Measurements from ENCODE around the gene GPR137B.

Gene GPR137B

GRCh38 chr1:236167154-236167553 is 24.8 kb downstream of the GPR137B start:
- CTCF ChIA-PET = interaction anchor here (1.2 kb wide), 1 partner anchor 11 kb away, joined by 4 read pairs; no protein-coding TSS in a partner anchor
- H3K27ac ChIP-seq (ENCODE audit: extremely low read depth, low read depth, low read length) = no peak overlapping the region
- POLR2A ChIA-PET = no interaction called here
- H3K4me3 ChIP-seq (ENCODE audit: low read depth, low read length) = no peak overlapping the region
- H3K4me1 ChIP-seq (ENCODE audit: control insufficient read depth, insufficient read depth, low read length) = no peaks in the 10 kb centered on the region
- H3K36me3 ChIP-seq (ENCODE audit: control insufficient read depth in 2 of 2, insufficient read depth in 1 of 2, low read length in 2 of 2) = peaks cover 6 to 14% of the 10 kb centered on the region in 2 experiments; a peak in 2 of 3 replicates
- TF ChIP-seq ZNF501 (tag by site-specific recombination; IDR thresholded peaks at IDR 0.05) = no peak
- TF ChIP-seq SETDB1 (IDR thresholded peaks at IDR 0.05; ENCODE audit: insufficient read length, low read length) = peak; percentile 79
- H3K9me3 ChIP-seq (ENCODE audit: control insufficient read depth, insufficient read depth, low read depth, low read length) = no peaks in the 10 kb centered on the region

DNA sequence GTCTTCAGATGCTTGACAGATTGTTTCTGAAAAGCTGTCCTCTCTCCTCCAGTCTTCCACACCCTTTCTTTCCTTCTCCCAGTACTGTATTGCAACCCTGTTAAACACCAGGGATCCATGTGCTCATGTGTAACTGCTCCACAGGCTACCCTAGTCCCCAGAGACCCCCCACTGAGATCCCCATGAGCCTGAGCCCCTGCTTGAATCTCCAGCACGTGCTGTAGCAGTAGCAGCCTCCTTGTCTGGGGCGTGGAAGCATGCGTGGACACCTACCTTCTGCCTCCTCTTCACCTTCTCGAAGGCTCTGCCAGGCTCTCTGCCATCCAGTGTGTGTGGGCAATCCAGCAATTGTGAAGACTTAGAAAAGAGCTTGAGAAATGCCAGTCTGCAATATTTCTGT is 25.2 kb downstream of the GPR137B start:
- peak; percentile 93 for TF ChIP-seq ZIC2 (tag by site-specific recombination; IDR thresholded peaks at IDR 0.05)
- peak; percentile 56 for TF ChIP-seq GLIS1 (tag by site-specific recombination; IDR thresholded peaks at IDR 0.05)
- TF ChIP-seq, protein P1, sequence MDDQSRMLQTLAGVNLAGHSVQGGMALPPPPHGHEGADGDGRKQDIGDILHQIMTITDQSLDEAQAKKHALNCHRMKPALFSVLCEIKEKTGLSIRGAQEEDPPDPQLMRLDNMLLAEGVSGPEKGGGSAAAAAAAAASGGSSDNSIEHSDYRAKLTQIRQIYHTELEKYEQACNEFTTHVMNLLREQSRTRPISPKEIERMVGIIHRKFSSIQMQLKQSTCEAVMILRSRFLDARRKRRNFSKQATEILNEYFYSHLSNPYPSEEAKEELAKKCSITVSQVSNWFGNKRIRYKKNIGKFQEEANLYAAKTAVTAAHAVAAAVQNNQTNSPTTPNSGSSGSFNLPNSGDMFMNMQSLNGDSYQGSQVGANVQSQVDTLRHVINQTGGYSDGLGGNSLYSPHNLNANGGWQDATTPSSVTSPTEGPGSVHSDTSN (CRISPR knock-in tag; IDR thresholded peaks at IDR 0.05) = no peak
- no peak for TF ChIP-seq ZNF391 (tag by site-specific recombination; IDR thresholded peaks at IDR 0.05; ENCODE audit: borderline replicate concordance, low read depth)
- no peak for TF ChIP-seq ZNF292 (tag by site-specific recombination; IDR thresholded peaks at IDR 0.05; ENCODE audit: borderline replicate concordance, low read depth)
- peak; percentile 49; the same call in 1 of the 2 replicates for TF ChIP-seq ZNF423 (tag by site-specific recombination; IDR thresholded peaks at IDR 0.05)
- CTCF ChIA-PET = no interaction called here

GRCh38 chr1:236168716-236169429 is 26.5 kb downstream of the GPR137B start:
- Histone ChIP-seq H3K9me3 (ENCODE audit: control insufficient read depth, insufficient read depth, low read depth, low read length) (no peaks in the 10 kb centered on the region), H3K36me3 (ENCODE audit: control insufficient read depth in 2 of 2, insufficient read depth in 1 of 2, low read length in 2 of 2) (peaks cover 6 to 10% of the 10 kb centered on the region in 2 experiments; a peak in 2 of 3 replicates), H3K27ac (ENCODE audit: extremely low read depth, low read depth, low read length) (no peak overlapping the region), H3K4me3 (ENCODE audit: low read depth, low read length) (no peak overlapping the region), H3K4me1 (ENCODE audit: control insufficient read depth, insufficient read depth, low read length) (no peaks in the 10 kb centered on the region)
- POLR2A ChIA-PET = no interaction called here
- CTCF ChIA-PET = interaction anchor here (1.2 kb wide), 1 partner anchor 44 kb away, joined by 4 read pairs; no protein-coding TSS in a partner anchor
- TF ChIP-seq, protein P2, sequence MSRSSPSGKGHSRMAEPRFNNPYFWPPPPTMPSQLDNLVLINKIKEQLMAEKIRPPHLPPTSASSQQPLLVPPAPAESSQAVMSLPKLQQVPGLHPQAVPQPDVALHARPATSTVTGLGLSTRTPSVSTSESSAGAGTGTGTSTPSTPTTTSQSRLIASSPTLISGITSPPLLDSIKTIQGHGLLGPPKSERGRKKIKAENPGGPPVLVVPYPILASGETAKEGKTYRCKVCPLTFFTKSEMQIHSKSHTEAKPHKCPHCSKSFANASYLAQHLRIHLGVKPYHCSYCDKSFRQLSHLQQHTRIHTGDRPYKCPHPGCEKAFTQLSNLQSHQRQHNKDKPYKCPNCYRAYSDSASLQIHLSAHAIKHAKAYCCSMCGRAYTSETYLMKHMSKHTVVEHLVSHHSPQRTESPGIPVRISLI (tag by site-specific recombination; IDR thresholded peaks at IDR 0.05) = no peak
- TF ChIP-seq ZNF510 (tag by site-specific recombination; IDR thresholded peaks at IDR 0.05; ENCODE audit: insufficient replicate concordance) (no peak), ZNF600 (tag by site-specific recombination; IDR thresholded peaks at IDR 0.05) (peak; percentile 35; the same call in 1 of the 2 replicates), ZBTB48 (tag by site-specific recombination; IDR thresholded peaks at IDR 0.05) (no peak), ZBTB17 (tag by site-specific recombination; IDR thresholded peaks at IDR 0.05) (peak; percentile 84), ZNF366 (tag by site-specific recombination; conservative IDR thresholded peaks at IDR 0.05) (peak; percentile 34), ZNF692 (tag by site-specific recombination; IDR thresholded peaks at IDR 0.05) (peak; percentile 62; the same call in 1 of the 2 replicates), ZNF184 (tag by site-specific recombination; IDR thresholded peaks at IDR 0.05) (0 out of 2 replicates have a peak, but pooled peaks have one; percentile 59), ZEB2 (tag by site-specific recombination; IDR thresholded peaks at IDR 0.05) (peak; percentile 100), ZFP69B (tag by site-specific recombination; IDR thresholded peaks at IDR 0.05) (0 out of 2 replicates have a peak, but pooled peaks have one; percentile 31), BCL6B (tag by site-specific recombination; IDR thresholded peaks at IDR 0.05) (0 out of 2 replicates have a peak, but pooled peaks have one; percentile 8)
- TF ChIP-seq, protein P3, sequence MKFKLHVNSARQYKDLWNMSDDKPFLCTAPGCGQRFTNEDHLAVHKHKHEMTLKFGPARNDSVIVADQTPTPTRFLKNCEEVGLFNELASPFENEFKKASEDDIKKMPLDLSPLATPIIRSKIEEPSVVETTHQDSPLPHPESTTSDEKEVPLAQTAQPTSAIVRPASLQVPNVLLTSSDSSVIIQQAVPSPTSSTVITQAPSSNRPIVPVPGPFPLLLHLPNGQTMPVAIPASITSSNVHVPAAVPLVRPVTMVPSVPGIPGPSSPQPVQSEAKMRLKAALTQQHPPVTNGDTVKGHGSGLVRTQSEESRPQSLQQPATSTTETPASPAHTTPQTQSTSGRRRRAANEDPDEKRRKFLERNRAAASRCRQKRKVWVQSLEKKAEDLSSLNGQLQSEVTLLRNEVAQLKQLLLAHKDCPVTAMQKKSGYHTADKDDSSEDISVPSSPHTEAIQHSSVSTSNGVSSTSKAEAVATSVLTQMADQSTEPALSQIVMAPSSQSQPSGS (tag by site-specific recombination; IDR thresholded peaks at IDR 0.05; ENCODE audit: low read depth) = 0 out of 2 replicates have a peak, but pooled peaks have one; percentile 5
- TF ChIP-seq, protein P4, sequence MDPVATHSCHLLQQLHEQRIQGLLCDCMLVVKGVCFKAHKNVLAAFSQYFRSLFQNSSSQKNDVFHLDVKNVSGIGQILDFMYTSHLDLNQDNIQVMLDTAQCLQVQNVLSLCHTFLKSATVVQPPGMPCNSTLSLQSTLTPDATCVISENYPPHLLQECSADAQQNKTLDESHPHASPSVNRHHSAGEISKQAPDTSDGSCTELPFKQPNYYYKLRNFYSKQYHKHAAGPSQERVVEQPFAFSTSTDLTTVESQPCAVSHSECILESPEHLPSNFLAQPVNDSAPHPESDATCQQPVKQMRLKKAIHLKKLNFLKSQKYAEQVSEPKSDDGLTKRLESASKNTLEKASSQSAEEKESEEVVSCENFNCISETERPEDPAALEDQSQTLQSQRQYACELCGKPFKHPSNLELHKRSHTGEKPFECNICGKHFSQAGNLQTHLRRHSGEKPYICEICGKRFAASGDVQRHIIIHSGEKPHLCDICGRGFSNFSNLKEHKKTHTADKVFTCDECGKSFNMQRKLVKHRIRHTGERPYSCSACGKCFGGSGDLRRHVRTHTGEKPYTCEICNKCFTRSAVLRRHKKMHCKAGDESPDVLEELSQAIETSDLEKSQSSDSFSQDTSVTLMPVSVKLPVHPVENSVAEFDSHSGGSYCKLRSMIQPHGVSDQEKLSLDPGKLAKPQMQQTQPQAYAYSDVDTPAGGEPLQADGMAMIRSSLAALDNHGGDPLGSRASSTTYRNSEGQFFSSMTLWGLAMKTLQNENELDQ (tag by site-specific recombination; IDR thresholded peaks at IDR 0.05; ENCODE audit: low read depth) = no peak

More for the DNA sequence above, 25.2 kb downstream of the GPR137B start:
- Histone ChIP-seq H3K4me1 (ENCODE audit: control insufficient read depth, insufficient read depth, low read length) (no peaks in the 10 kb centered on the region), H3K27ac (ENCODE audit: extremely low read depth, low read depth, low read length) (no peak overlapping the region), H3K4me3 (ENCODE audit: low read depth, low read length) (no peak overlapping the region), H3K9me3 (ENCODE audit: control insufficient read depth, insufficient read depth, low read depth, low read length) (no peaks in the 10 kb centered on the region), H3K36me3 (ENCODE audit: control insufficient read depth in 2 of 2, insufficient read depth in 1 of 2, low read length in 2 of 2) (peaks cover 6 to 14% of the 10 kb centered on the region in 2 experiments; a peak in 2 of 3 replicates)
- POLR2A ChIA-PET = no interaction called here
